ENCODE results near the gene CA6. TPM values are rescaled to one million over a fixed set of nuclear protein-coding genes. Genes with fewer than 3 reads are reported as not detected.
"Not testable (repeated sequence)": the region's sequence is repeated elsewhere in the genome, so short reads cannot be mapped to it uniquely, and the experiment has no call there.

The CA6 gene
- total RNA-seq, 1 donor from 2014 or later: 0.37 TPM

GRCh38 chr1:9018333-9018732 lies 72.7 kb downstream of the CA6 start:
- peaks cover 12% of the 10 kb centered on the region for H3K27me3 Mint-ChIP-seq (ENCODE audit: low read depth)
- no peaks in the 10 kb centered on the region for H3K9me3 Mint-ChIP-seq

GRCh38 chr1:9019896-9020295 lies 74.2 kb downstream of the CA6 start:
- Mint-ChIP-seq H3K27me3 (ENCODE audit: low read depth) (peaks cover 12% of the 10 kb centered on the region), H3K9me3 (no peaks in the 10 kb centered on the region), H3K4me1 (ENCODE audit: low read depth) (no peaks in the 10 kb centered on the region), H3K27ac (no peak overlapping the region), H3K36me3 (ENCODE audit: low read depth) (no peaks in the 10 kb centered on the region), H3K4me3 (ENCODE audit: low read depth) (no peak overlapping the region)
- DNase-seq (ENCODE audit: low spot score): no peak
- intact Hi-C loops (cut with micrococcal nuclease): no loop called here

More at GRCh38 chr1:9018333-9018732, 72.7 kb downstream of the CA6 start:
- H3K4me1 Mint-ChIP-seq (ENCODE audit: low read depth): no peaks in the 10 kb centered on the region
- no peak overlapping the region for H3K27ac Mint-ChIP-seq
- intact Hi-C loops (cut with micrococcal nuclease): no loop called here
- H3K4me3 Mint-ChIP-seq (ENCODE audit: low read depth): no peak overlapping the region
- H3K36me3 Mint-ChIP-seq (ENCODE audit: low read depth): no peaks in the 10 kb centered on the region
- DNase-seq (ENCODE audit: low spot score): no peak

- DNase-seq (ENCODE audit: low spot score): no peak
- intact Hi-C loops (cut with micrococcal nuclease): no loop called here
- H3K4me1 Mint-ChIP-seq (ENCODE audit: low read depth): no peaks in the 10 kb centered on the region
- H3K4me3 Mint-ChIP-seq (ENCODE audit: low read depth): no peak overlapping the region
- H3K9me3 Mint-ChIP-seq: no peaks in the 10 kb centered on the region
- no peak overlapping the region for H3K27ac Mint-ChIP-seq
- peaks cover 10% of the 10 kb centered on the region for H3K27me3 Mint-ChIP-seq (ENCODE audit: low read depth)
- H3K36me3 Mint-ChIP-seq (ENCODE audit: low read depth): no peaks in the 10 kb centered on the region
Observed at GRCh38 chr1:9020305-9020704, 74.6 kb downstream of the CA6 start.

GRCh38 chr1:9022026-9022738 lies 76.5 kb downstream of the CA6 start:
- not testable (repeated sequence) for H3K36me3 Mint-ChIP-seq (ENCODE audit: low read depth)

GRCh38 chr1:9022773-9023172 lies 77.1 kb downstream of the CA6 start:
- H3K36me3 Mint-ChIP-seq (ENCODE audit: low read depth): no peaks in the 10 kb centered on the region
- intact Hi-C loops (cut with micrococcal nuclease): no loop called here
- no peak overlapping the region for H3K4me3 Mint-ChIP-seq (ENCODE audit: low read depth)
- no peak for DNase-seq (ENCODE audit: low spot score)
- no peak overlapping the region for H3K27ac Mint-ChIP-seq
- H3K9me3 Mint-ChIP-seq: no peaks in the 10 kb centered on the region
- no peaks in the 10 kb centered on the region for H3K4me1 Mint-ChIP-seq (ENCODE audit: low read depth)
- H3K27me3 Mint-ChIP-seq (ENCODE audit: low read depth): peaks cover 8% of the 10 kb centered on the region

More at GRCh38 chr1:9022026-9022738, 76.5 kb downstream of the CA6 start:
- DNase-seq (ENCODE audit: low spot score); intact Hi-C loops (cut with micrococcal nuclease); H3K27me3 Mint-ChIP-seq (ENCODE audit: low read depth); H3K4me3 Mint-ChIP-seq (ENCODE audit: low read depth); H3K9me3 Mint-ChIP-seq; H3K4me1 Mint-ChIP-seq (ENCODE audit: low read depth); H3K27ac Mint-ChIP-seq: not testable (repeated sequence)

Other genes with a start within 250 kb of the CA6 start
- gene RERE, start 128.2 kb upstream of the CA6 start, total RNA-seq: 139 and 154 TPM in 2 replicates
- 3,630 and 3,637 TPM in 2 replicates for gene ENO1, start 67.2 kb upstream of the CA6 start, total RNA-seq
- gene SLC2A7, start 80.6 kb downstream of the CA6 start, total RNA-seq: not detected in 2 replicates
- not detected in 2 replicates for gene SLC2A5, start 123.8 kb downstream of the CA6 start, total RNA-seq
- 6.9 and 7.7 TPM in 2 replicates for gene GPR157, start 183.2 kb downstream of the CA6 start, total RNA-seq

Measured in activated T-helper 2 cell treated with anti-CD3 and anti-CD28 coated beads, Interferon-gamma antibody, Interleukin-2, Interleukin-4, amounts not matched to agents 10 μg/mL and 5 μg/mL and 100 μg/mL, durations not matched to agents 14 hours and 24 hours and 36 hours (primary cell).